ENCODE data around the gene PSEN1.

PSEN1 gene

GRCh38 chr14:73253721-73254120 is 117.4 kb downstream of the PSEN1 start:
- DNase-seq (ENCODE audit: low read depth in 2 of 2): no peak

DNA sequence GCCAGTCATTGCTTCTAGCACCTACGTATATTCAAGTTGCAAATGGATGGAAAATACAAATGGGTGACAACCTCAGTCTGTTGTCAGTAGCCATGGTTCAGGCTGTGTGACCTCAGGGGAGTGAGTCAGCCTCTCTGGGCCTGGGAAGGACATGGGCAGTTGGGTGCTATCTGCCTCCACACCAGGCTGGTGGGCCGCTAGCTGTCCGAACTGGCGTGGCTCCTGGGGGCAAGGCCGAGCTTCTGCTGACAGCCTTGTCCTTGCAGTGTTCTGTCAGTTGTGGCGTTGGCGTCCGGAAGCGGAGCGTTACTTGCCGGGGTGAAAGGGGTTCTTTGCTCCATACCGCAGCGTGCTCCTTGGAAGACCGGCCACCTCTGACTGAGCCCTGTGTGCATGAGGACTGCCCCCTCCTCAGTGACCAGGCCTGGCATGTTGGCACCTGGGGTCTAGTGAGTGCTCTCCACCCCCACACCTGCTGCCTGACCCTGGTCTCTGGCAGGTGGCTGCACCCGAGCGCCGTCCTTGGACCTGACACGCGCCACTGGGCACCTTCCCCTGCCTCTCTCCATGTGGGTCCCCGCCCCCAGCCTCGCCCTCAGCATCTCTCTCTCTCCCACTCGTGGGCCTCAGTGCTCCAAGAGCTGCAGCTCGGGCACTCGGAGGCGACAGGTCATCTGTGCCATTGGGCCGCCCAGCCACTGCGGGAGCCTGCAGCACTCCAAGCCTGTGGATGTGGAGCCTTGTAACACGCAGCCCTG is 118.1 kb downstream of the PSEN1 start:
- no peak for DNase-seq (ENCODE audit: low read depth in 2 of 2)

- DNase-seq (ENCODE audit: low read depth in 2 of 2): no peak
These were observed 118.7 kb downstream of the PSEN1 start for GRCh38 chr14:73255005-73255400.

- DNase-seq (ENCODE audit: low read depth in 2 of 2): no peak
These were observed 119.5 kb downstream of the PSEN1 start for GRCh38 chr14:73255693-73256225.

DNA sequence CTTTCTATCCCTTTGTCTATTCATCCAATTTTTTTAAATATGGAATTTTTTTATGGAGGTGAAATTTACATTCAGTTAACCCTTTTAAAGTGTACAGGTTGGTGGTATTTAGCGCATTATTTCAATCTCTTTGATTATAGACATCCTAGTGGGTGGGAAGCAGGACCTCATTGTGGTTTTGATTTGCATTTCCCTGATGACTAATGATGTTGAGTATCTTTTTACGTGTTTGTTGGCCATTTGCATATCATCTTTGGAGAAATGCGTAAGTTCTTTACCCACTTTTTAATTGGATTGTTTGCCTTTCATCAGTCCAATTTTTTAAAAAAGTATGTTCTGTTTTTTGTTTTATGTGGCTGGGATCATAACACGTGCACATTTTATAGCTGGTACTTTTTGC is 121.8 kb downstream of the PSEN1 start:
- DNase-seq (ENCODE audit: low read depth in 2 of 2): no peak

- no peak for DNase-seq (ENCODE audit: low read depth in 2 of 2)
These were observed 122.7 kb downstream of the PSEN1 start for GRCh38 chr14:73258845-73259611.

DNA sequence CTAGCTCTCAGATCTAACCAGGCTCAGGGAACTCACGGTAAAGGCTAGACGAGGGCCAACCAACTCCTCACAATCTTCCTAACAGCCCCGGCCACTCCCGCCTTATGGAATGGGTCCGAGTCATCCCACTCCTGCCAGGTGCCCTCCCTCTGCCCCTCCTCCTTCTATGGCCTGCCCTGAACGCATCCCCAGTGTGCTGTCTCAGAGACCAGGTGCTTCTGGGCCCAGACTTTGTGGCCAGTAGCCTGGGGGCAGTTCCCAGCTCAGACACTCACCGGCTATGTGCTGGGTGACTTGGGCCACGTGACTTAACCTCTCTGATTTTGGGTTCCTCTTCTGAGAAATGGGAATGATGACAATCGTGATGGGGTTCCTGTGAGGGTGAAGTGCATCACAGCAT is 123.5 kb downstream of the PSEN1 start:
- no peak for DNase-seq (ENCODE audit: low read depth in 2 of 2)

DNA sequence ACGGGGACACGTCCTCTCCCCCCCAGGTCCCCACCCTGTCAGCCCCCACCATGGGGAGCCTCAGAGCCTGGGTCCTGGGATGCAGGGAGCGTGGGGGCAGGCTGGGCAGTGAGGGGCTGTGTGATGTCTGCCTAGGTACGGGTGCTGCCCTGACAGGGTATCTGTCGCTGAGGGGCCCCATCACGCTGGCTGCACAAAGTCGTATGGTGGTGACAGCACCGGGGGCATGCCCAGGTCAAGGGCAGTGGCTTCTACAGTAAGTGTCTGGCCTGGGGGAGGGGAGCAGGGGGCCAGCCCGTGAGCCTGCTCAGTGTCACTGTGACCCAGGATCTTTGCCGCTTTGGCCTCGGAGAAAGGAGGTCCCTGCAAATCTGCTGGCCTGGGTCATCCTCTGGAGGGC is 124.3 kb downstream of the PSEN1 start:
- DNase-seq (ENCODE audit: low read depth in 2 of 2): no peak

DNA sequence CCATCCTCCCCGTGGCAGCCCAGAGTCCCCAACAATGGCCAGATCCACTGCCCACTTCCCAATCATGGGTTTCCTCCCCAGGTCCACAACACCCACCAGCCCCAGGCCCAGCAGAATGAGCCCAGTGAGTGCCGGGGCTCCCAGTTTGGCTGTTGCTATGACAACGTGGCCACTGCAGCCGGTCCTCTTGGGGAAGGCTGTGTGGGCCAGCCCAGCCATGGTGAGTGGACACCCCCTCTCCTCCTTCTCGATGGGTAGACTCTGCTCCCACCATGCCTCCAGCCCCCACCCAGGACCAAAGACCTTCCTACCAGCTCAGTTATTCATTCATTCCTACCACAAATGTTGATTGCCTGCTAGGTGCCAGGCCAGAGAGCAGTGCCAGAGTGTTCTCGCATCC is 124.8 kb downstream of the PSEN1 start:
- no peak for DNase-seq (ENCODE audit: low read depth in 2 of 2)

GRCh38 chr14:73261520-73262426 is 125.5 kb downstream of the PSEN1 start:
- DNase-seq (ENCODE audit: low read depth in 2 of 2): no peak

DNA sequence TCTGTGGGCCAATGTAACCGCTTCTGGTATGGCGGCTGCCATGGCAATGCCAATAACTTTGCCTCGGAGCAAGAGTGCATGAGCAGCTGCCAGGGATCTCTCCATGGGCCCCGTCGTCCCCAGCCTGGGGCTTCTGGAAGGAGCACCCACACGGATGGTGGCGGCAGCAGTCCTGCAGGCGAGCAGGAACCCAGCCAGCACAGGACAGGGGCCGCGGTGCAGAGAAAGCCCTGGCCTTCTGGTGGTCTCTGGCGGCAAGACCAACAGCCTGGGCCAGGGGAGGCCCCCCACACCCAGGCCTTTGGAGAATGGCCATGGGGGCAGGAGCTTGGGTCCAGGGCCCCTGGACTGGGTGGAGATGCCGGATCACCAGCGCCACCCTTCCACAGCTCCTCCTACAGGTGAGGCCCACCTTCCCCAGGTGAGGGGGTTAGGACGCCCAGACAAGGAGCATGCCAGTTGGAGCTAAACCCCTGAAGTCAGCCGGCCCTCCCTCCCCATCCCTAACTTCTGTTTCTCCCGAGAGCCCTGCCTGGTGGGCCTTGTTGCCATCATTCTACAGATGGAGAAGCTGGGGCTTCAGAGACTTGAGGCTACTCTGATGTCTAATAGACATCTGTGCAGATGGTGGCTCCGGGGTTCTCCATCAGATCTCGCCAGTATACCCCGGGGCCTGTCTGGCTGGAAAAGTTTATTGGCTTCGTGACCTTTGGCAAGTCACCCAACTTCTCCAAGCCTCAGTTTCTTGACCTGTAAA is 126.3 kb downstream of the PSEN1 start:
- no peak for DNase-seq (ENCODE audit: low read depth in 2 of 2)

DNA sequence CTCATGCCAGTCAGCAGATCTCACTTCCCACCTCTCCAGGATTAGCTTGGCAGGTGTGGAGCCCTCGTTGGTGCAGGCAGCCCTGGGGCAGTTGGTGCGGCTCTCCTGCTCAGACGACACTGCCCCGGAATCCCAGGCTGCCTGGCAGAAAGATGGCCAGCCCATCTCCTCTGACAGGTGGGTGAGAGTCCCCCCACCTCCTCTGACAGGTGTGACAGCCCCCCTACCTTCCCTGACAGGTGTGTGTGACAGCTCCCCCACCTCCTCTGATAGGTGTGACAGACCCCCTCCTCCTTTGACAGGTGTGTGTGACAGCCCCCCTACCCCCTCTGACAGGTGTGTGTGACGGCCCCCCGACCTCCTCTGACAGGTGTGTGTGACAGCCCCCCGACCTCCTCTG is 127.3 kb downstream of the PSEN1 start:
- DNase-seq (ENCODE audit: low read depth in 2 of 2): no peak

DNA sequence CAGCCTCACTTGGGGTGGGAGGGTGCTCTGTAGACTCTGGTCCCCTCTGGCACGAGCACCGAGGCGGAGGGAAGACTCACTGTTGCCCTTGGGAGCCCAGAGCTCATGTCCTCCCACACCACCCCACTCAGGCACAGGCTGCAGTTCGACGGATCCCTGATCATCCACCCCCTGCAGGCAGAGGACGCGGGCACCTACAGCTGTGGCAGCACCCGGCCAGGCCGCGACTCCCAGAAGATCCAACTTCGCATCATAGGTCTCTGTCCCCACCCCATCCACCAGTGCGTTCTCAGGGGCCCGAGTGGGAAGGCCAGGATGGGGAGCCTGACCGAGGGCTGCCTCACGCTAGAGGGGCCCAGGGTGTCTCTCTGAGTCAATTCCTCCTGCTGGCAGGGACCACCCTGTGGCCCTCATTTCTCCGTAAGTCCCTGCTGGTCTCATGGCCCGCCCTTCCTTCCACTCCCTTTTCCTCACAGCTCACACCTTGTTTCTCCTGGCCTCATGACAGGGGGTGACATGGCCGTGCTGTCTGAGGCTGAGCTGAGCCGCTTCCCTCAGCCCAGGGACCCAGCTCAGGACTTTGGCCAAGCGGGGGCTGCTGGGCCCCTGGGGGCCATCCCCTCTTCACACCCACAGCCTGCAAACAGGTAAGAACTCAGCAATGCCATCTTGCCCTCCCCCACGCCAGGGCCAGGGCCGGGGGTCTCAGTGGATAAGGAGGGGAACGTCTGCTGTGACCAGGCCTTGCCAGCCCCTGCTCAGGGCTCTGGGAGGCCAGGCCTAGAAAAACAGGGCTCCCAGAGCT is 128.0 kb downstream of the PSEN1 start:
- DNase-seq (ENCODE audit: low read depth in 2 of 2): no peak

DNA sequence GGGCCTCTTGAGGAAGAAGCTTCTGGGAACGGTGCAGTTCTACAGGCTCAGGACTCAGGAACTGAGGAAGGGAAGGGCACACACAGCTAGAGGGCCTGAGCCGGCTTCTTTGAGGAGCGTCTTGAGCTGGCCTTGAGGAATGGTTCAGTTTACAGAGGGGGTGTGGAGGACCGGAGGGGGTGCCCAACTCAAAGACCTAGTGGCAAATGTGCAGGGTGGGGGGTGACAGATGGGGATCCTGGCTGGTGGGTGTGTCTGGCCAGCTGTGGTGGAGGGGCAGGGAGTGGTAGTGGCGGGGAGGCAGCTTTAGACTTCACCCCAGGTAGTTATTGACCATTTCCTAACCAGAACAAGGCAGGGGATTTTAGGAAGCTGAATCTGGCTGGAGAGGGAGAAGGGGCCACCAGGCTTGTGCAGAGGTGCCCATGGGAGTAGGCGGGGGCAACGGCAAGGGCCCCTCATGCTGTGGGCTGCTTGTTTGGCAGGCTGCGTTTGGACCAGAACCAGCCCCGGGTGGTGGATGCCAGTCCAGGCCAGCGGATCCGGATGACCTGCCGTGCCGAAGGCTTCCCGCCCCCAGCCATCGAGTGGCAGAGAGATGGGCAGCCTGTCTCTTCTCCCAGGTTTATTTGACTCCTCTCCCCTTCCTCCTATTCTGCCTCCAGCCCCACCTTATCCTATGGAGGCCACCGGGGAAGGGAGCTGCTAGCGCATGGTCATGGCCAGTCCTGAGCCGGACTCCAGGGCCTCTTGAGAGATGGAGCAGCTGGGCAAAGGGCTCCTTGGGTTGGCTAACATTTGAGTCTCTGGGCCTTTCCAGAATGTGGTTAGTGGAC is 128.8 kb downstream of the PSEN1 start:
- DNase-seq (ENCODE audit: low read depth in 2 of 2): no peak

GRCh38 chr14:73265721-73266046 is 129.4 kb downstream of the PSEN1 start:
- no peak for DNase-seq (ENCODE audit: low read depth in 2 of 2)

GRCh38 chr14:73266317-73266716 is 130.0 kb downstream of the PSEN1 start:
- no peak for DNase-seq (ENCODE audit: low read depth in 2 of 2)

DNA sequence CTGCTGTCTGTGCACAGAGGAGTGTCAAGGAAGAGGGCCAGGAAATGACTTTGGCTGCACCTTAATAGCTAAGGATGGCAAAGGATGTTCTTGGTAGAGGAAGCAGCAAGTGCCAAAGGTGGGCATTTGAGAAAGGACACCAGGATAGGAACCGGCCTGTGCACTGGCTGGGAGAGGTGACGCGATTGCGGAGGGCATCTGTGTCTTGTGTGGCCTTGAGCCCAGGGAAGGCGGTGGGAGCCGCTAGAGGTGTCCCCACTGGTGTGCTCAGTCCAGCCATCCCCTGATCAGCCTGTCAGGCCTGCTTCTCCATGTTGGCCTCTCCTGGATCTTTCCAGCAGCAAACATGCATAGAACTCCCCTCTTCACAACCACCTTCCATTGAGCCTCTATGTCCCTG is 131.2 kb downstream of the PSEN1 start:
- no peak for DNase-seq (ENCODE audit: low read depth in 2 of 2)

DNA sequence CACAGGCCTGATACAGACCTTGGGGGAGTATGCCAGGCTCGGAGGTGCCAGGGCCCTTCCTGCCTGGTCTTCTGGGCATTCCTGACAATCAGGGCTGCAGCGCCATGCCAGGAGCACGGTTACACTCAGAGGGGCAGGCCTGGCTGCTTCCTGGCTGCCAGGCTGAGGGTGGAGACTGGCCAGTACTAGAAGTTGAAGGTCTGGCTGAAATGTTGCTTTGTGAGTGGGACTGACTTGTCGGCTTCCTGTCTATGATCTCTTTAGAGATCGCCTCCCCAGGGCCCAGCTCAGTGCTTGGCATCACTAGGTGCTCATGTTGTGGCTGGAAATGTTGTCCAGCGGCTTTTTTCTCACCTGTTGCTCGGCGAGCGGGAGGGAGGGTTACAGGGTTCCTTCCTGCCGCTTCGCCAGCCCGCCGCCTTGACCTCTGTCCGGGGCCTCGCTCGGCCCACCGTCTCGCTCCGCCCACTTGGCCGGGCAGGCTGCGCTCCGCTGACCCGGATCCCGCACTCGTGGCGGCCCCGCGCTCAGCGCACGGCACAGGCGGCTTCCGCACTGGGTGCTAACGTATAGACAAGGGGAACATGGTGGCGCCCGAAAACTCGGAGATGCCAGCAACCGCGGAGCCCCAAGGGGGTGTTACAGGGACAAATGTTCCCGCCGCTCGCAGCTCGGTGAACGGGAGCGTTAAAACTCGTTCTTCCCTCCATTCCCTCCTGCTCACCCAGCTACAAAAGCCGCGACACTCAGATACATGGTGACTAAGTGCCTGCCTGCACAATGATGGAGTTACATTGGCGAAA is 133.6 kb downstream of the PSEN1 start:
- DNase-seq (ENCODE audit: low read depth in 2 of 2): no peak

DNA sequence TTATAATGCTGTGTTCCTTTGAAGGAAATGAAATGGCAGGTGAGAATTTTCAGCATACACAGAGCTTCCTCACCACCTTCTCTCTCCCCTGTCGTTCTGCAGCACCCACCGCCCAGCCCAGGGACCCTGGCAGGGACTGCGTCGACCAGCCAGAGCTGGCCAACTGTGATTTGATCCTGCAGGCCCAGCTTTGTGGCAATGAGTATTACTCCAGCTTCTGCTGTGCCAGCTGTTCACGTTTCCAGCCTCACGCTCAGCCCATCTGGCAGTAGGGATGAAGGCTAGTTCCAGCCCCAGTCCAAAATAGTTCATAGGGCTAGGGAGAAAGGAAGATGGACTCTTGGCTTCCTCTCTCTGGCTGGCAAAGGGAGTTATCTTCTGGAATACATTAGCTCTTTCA is 136.1 kb downstream of the PSEN1 start:
- no peak for DNase-seq (ENCODE audit: low read depth in 2 of 2)

Data from stimulated activated CD8-positive, alpha-beta memory T cell treated with anti-CD3 and anti-CD28 coated beads, Interleukin-2, amount 100 ng/mL, for 1 hour (primary cell).